Trophoblast cell (in vitro differentiated cells and primary cell): ENCODE data around the gene WDR82.

Source experiments
- DNase-seq, 2 donors: peaks; one replicate each; pipeline ENCODE4 v3.0.0-alpha.2; 2016
- H2AFZ ChIP-seq: 2 replicates; pipeline ENCODE4 v1.6.1; 2013; ENCODE audit warnings: low read length, moderate library complexity, mild to moderate bottlenecking; ENCODE audit not compliant: insufficient read depth, poor library complexity
- H2AK5ac ChIP-seq: 2 replicates; pipeline ENCODE4 v1.6.1; 2013; ENCODE audit warnings: mild to moderate bottlenecking, low read length
- H2BK120ac ChIP-seq: 2 replicates; pipeline ENCODE4 v1.6.1; 2013; ENCODE audit warnings: low read length, mild to moderate bottlenecking, moderate library complexity; ENCODE audit not compliant: insufficient read depth, poor library complexity
- H2BK12ac ChIP-seq: 2 replicates; pipeline ENCODE4 v1.6.1; 2013; ENCODE audit warnings: mild to moderate bottlenecking, low read length, moderate library complexity
- H2BK5ac ChIP-seq: 2 replicates; pipeline ENCODE4 v1.6.1; 2013; ENCODE audit warnings: low read length, low read depth, moderate library complexity, mild to moderate bottlenecking; ENCODE audit not compliant: poor library complexity
- H3K14ac ChIP-seq: 2 replicates; pipeline ENCODE4 v1.6.1; 2013; ENCODE audit warnings: mild to moderate bottlenecking, low read length
- H3K18ac ChIP-seq: 2 replicates; pipeline ENCODE4 v1.6.1; 2013; ENCODE audit warnings: mild to moderate bottlenecking, low read length
- H3K23ac ChIP-seq: 2 replicates; pipeline ENCODE4 v1.6.1; 2013; ENCODE audit warnings: low read length
- H3K27ac ChIP-seq: 2 replicates; pipeline ENCODE4 v1.5.1; 2013; ENCODE audit warnings: low read depth, mild to moderate bottlenecking, inconsistent platforms, low read length, moderate library complexity
- H3K27me3 ChIP-seq: 2 replicates; pipeline ENCODE4 v1.6.1; 2013; ENCODE audit warnings: inconsistent platforms, mild to moderate bottlenecking, low read length, moderate library complexity; ENCODE audit not compliant: insufficient read depth
- H3K36me3 ChIP-seq, 2 experiments: 1 replicate in 1 of 2; 2 replicates in 1 of 2; pipeline ENCODE4 v1.6.1; 2013; ENCODE audit warnings: low read length in 2 of 2, mild to moderate bottlenecking in 2 of 2, moderate library complexity in 1 of 2; ENCODE audit not compliant: insufficient read depth in 2 of 2, control insufficient read depth in 1 of 2
- H3K4ac ChIP-seq: 2 replicates; pipeline ENCODE4 v1.6.1; 2013; ENCODE audit warnings: low read depth, mild to moderate bottlenecking, low read length, moderate library complexity
- H3K4me1 ChIP-seq, 2 experiments: 1 replicate in 1 of 2; 2 replicates in 1 of 2; pipeline ENCODE4 v1.6.1; 2013; ENCODE audit warnings: low read length in 2 of 2, mild to moderate bottlenecking in 2 of 2, moderate library complexity in 1 of 2; ENCODE audit not compliant: insufficient read depth in 2 of 2, control insufficient read depth in 1 of 2
- H3K4me2 ChIP-seq: 2 replicates; pipeline ENCODE4 v1.6.1; 2013; ENCODE audit warnings: inconsistent platforms, mild to moderate bottlenecking, low read length, moderate library complexity
- H3K4me3 ChIP-seq: 2 replicates; pipeline ENCODE4 v1.5.1; 2013; ENCODE audit warnings: mild to moderate bottlenecking, low read depth, low read length, inconsistent platforms
- H3K79me1 ChIP-seq: one replicate; pipeline ENCODE4 v1.6.1; 2013; ENCODE audit warnings: low read length
- H3K79me2 ChIP-seq: 2 replicates; pipeline ENCODE4 v1.6.1; 2013; ENCODE audit warnings: low read length, mild to moderate bottlenecking; ENCODE audit not compliant: control insufficient read depth, insufficient read depth, poor library complexity
- H3K9ac ChIP-seq: 2 replicates; pipeline ENCODE4 v1.6.1; 2013; ENCODE audit warnings: mild to moderate bottlenecking, low read length
- H3K9me3 ChIP-seq: 2 replicates; pipeline ENCODE4 v1.6.1; 2013; ENCODE audit warnings: low read depth, mild to moderate bottlenecking, control low read depth, inconsistent platforms, low read length; ENCODE audit not compliant: insufficient read depth
- H4K12ac ChIP-seq: 2 replicates; pipeline ENCODE4 v1.6.1; 2013; ENCODE audit warnings: low read depth, mild to moderate bottlenecking, low read length, moderate library complexity
- H4K8ac ChIP-seq: 2 replicates; pipeline ENCODE4 v1.6.1; 2013; ENCODE audit warnings: low read depth, mild to moderate bottlenecking, low read length, moderate library complexity
- H4K91ac ChIP-seq: one replicate; pipeline ENCODE4 v1.6.1; 2013; ENCODE audit warnings: low read depth, mild to moderate bottlenecking, low read length, moderate library complexity
- WGBS: extraction: QIAGEN DNeasy Blood & Tissue Kit; methylation state at CpG from one replicate; pipeline ENCODE4 v1.1.7; 2013; ENCODE audit warnings: missing lambda C conversion rate; ENCODE audit not compliant: insufficient read length, insufficient coverage; ENCODE audit errors: extremely low coverage; 5-methylcytosine and 5-hydroxymethylcytosine counted together

The WDR82 gene

DNA sequence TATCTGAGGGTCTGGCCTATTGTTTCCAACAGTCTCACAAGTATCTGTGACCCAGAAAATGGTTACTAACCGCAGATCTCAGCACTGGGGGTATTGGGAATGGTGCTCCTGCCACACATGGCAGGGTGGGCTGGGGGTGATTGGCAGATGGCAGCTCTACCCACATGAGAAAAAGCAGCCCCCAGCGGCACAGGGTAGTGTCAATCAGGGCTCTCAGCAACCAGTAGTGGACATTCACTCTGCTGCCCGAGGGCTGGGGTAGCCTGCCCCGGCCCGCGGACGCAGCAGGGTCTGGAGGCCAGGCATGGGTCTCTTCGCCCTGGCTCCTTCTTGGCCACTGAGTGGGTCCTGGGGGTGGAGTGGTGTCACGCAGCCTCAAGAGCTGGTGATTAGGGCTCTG, 46.2 kb upstream of the WDR82 start:
- no peak overlapping the region for H3K14ac ChIP-seq
- H3K18ac ChIP-seq: no peak overlapping the region
- no CpG with 5 or more reads among the region's 9 CpGs for WGBS
- peaks cover 2% of the 10 kb centered on the region for H3K9me3 ChIP-seq
- H3K23ac ChIP-seq: no peak overlapping the region
- H3K9ac ChIP-seq: no peak overlapping the region
- no peak overlapping the region for H4K8ac ChIP-seq
- H2AK5ac ChIP-seq: no peak overlapping the region
- H3K27ac ChIP-seq: no peak overlapping the region
- H3K4ac ChIP-seq: no peak overlapping the region
- peak overlapping the region; percentile 45 for H4K91ac ChIP-seq
- no peaks in the 10 kb centered on the region for H3K36me3 ChIP-seq
- no peak overlapping the region for H2AFZ ChIP-seq
- H2BK120ac ChIP-seq: no peak overlapping the region
- DNase-seq: no peak
- no peak overlapping the region for H3K4me3 ChIP-seq
- no peaks in the 10 kb centered on the region for H3K79me2 ChIP-seq
- no peak overlapping the region for H4K12ac ChIP-seq
- H2BK5ac ChIP-seq: no peak overlapping the region
- peaks cover 6% of the 10 kb centered on the region for H3K79me1 ChIP-seq
- H3K4me2 ChIP-seq: no peak overlapping the region
- H3K4me1 ChIP-seq: peaks cover 11 to 16% of the 10 kb centered on the region in 2 experiments
- H2BK12ac ChIP-seq: peak overlapping the region; percentile 28
- no peaks in the 10 kb centered on the region for H3K27me3 ChIP-seq

DNA sequence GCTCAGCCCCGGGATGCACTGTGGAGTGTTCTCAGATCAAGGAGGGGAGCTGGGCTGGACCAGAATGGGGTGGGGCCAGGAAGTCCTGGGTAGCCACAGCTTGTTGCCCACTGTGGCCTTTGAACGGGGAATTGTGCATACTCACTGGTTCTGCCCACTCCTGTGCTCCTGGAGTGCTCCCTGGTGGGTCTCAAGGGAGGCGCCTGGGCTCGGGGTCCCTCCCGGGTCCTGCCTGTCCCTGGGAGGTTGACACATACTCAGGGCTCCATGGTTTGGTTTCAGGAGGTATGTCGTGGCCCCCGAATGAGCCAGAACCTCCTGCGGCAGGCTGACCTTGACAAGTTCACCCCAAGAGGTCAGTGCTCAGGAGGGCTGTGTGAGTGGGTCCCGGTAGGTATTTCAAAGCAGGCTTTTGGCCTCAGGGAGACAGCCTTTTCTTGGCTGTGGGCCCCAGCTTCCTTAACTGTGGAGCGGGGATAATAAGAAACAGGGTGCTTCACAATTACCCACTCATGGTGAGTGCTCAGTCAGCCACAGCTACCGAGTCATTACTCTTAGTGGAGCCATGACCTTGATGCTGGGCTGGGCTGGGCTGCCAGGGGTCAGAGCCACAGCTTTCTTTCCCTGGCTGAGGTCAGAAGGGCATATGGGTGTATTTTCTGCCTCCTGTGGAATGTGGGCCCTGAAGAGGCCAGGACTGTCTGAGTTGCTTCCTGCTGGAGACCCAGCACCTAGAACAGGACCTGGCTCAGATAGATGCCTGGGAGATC, 45.3 kb upstream of the WDR82 start:
- no peak for DNase-seq
- Histone ChIP-seq H3K36me3 (no peaks in the 10 kb centered on the region), H3K18ac (no peak overlapping the region), H2AK5ac (peak overlapping the region; percentile 59), H2AFZ (no peak overlapping the region), H2BK12ac (no peak overlapping the region), H3K27me3 (no peaks in the 10 kb centered on the region), H2BK5ac (peak overlapping the region; percentile 3), H2BK120ac (no peak overlapping the region), H3K9ac (no peak overlapping the region), H3K4me2 (no peak overlapping the region), H4K8ac (peak overlapping the region; percentile 11), H3K4me1 (peaks cover 11 to 16% of the 10 kb centered on the region in 2 experiments), H3K23ac (no peak overlapping the region), H4K12ac (no peak overlapping the region), H3K4me3 (no peak overlapping the region), H3K79me2 (no peaks in the 10 kb centered on the region), H4K91ac (peak overlapping the region; percentile 45), H3K9me3 (peaks cover 2% of the 10 kb centered on the region), H3K14ac (no peak overlapping the region), H3K79me1 (peaks cover 6% of the 10 kb centered on the region), H3K4ac (no peak overlapping the region), H3K27ac (peak overlapping the region; percentile 7)
- WGBS: no CpG with 5 or more reads among the region's 11 CpGs

DNA sequence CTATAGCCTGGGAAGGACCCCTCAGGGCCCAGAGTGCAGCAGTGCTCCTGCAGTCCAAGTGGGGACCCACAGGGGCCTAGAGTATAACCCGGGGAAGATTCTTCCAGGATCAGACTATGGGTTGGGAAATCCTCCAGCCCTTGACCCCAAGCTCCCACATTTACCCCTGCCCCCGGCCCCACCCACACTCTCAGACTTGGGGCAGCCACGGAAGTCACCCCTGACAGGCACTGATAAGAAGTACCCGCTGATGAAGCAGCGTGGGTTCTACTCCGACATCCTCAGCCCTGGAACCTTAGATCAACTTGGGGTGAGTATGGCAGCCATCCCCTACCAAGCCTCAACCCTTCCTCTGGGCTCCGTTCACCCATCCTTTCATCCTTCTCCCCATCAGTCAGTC, 44.0 kb upstream of the WDR82 start:
- Histone ChIP-seq H3K18ac (no peak overlapping the region), H3K4me2 (no peak overlapping the region), H4K8ac (no peak overlapping the region), H3K79me1 (peaks cover 7% of the 10 kb centered on the region), H4K91ac (no peak overlapping the region), H3K27ac (no peak overlapping the region), H3K4ac (no peak overlapping the region), H3K23ac (no peak overlapping the region), H3K4me3 (no peak overlapping the region), H3K4me1 (peaks cover 18 to 26% of the 10 kb centered on the region in 2 experiments), H3K14ac (no peak overlapping the region), H3K79me2 (no peaks in the 10 kb centered on the region), H3K36me3 (no peaks in the 10 kb centered on the region), H2AK5ac (no peak overlapping the region), H2AFZ (no peak overlapping the region), H3K27me3 (no peaks in the 10 kb centered on the region), H2BK120ac (no peak overlapping the region), H2BK12ac (no peak overlapping the region), H4K12ac (no peak overlapping the region), H2BK5ac (no peak overlapping the region), H3K9ac (no peak overlapping the region), H3K9me3 (peaks cover 2% of the 10 kb centered on the region)
- no CpG with 5 or more reads among the region's 7 CpGs for WGBS
- DNase-seq: no peak

DNA sequence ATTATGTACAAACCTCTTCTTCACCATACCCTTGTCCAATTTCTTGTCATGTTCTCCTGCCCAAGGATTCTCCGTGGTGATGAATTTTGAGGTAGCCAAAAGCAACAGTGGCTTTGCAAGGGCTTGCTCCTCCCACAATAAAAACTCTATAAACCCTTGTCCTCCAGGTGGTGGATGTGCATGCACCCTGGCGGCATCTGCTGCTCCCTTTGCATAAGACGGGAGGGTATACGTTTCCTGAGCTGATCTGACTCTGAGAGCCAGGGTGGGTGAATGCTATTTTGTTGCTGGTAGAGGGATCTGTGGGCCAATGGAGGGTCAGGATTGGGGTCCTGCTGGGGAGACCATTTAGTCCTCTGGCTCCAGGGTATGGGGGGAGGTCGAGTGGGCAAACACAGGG, 43.0 kb upstream of the WDR82 start:
- DNase-seq: no peak
- peaks cover 2% of the 10 kb centered on the region for H3K9me3 ChIP-seq
- no peaks in the 10 kb centered on the region for H3K79me2 ChIP-seq
- H2BK120ac ChIP-seq: no peak overlapping the region
- no peak overlapping the region for H2AK5ac ChIP-seq
- no peak overlapping the region for H4K12ac ChIP-seq
- H3K4ac ChIP-seq: no peak overlapping the region
- no peak overlapping the region for H4K91ac ChIP-seq
- no peak overlapping the region for H2BK5ac ChIP-seq
- H3K18ac ChIP-seq: no peak overlapping the region
- H2AFZ ChIP-seq: no peak overlapping the region
- no peak overlapping the region for H3K23ac ChIP-seq
- peaks cover 11% of the 10 kb centered on the region for H3K79me1 ChIP-seq
- H3K4me1 ChIP-seq: peaks cover 21 to 30% of the 10 kb centered on the region in 2 experiments
- no peak overlapping the region for H3K4me3 ChIP-seq
- no peaks in the 10 kb centered on the region for H3K36me3 ChIP-seq
- no peak overlapping the region for H4K8ac ChIP-seq
- H3K27me3 ChIP-seq: no peaks in the 10 kb centered on the region
- H3K27ac ChIP-seq: no peak overlapping the region
- H3K4me2 ChIP-seq: no peak overlapping the region
- no peak overlapping the region for H3K14ac ChIP-seq
- no peak overlapping the region for H3K9ac ChIP-seq
- no peak overlapping the region for H2BK12ac ChIP-seq
- WGBS: no CpG with 5 or more reads among the region's 5 CpGs
